Stimulated activated CD8-positive, alpha-beta memory T cell treated with anti-CD3 and anti-CD28 coated beads, Interleukin-12 subunit alpha, Interleukin-12 subunit beta, amount 100 ng/mL, for 1 hour (primary cell): ENCODE data around the gene CSAG1.
"Not testable (repeated sequence)": the region's sequence is repeated elsewhere in the genome, so short reads cannot be mapped to it uniquely, and the experiment has no call there.

ENCODE experiments used
- DNase-seq: peaks from one replicate; pipeline ENCODE4 v3.0.0-alpha.2; 2020; ENCODE audit warnings: low read depth

Gene CSAG1, protein sequence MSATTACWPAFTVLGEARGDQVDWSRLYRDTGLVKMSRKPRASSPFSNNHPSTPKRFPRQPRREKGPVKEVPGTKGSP

DNA sequence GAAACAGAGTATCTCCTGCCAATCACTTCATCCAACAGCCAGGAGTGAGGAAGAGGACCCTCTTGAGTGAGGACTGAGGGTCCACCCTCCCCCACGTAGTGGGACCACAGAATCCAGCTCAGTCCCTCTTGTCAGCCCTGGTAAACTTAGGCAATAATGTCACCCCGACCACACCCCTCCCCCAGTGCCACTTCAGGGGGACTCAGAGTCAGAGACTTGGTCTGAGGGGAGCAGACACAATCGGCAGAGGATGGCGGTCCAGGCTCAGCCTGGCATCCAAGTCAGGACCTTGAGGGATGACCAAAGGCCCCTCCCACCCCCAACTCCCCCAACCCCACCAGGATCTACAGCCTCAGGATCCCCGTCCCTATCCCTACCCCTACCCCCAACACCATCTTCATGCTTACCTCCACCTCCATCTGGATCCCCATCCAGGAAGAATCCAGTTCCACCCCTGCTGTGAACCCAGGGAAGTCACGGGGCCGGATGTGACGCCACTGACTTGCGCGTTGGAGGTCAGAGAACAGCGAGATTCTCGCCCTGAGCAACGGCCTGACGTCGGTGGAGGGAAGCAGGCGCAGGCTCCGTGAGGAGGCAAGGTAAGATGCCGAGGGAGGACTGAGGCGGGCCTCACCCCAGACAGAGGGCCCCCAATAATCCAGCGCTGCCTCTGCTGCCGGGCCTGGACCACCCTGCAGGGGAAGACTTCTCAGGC, at the start of gene CSAG1, which contains the start of gene MAGEA12:
Gene CSAG1, minus strand, starts transcription at position 461 of the 715 bp plus-strand sequence. CDS start 1,261 bp downstream, outside the sequence.
Gene MAGEA12, plus strand, starts transcription at position 497 of the 715 bp plus-strand sequence. CDS start 2,405 bp downstream, outside the sequence.
- DNase-seq = no peak

DNA sequence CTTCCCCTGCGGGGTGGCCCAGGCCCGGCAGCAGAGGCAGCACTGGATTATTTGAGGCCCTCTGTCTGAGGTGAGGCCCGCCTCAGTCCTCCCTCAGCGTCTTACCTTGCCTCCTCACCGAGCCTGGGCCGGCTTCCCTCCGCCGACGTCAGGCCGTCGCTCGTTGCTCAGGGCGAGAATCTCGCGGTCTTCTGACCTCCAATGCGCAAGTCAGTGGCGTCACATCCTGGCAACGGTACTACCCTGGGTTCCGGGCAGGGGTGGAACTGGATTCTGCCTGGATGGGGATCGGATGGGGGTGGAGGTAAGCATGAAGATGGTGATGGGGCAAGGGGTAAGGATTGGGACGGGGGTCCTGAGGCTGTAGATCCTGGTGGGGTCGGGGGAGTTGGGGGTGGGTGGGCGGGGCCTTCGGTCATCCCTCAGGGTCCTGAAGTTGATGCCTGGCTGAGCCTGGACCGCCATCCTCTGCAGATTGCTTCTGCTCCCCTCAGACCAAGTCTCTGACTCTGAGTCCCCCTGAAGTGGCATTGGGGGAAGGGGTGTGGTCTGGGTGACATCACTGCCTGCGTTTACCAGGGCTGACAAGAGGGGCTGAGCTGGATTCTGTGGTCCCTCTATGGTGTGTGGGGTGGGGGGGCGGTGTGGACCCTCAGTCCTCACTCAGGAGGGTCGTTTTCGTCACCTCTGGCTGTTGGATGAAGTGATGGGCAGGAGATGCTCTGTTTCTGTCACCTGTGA, 36.2 kb upstream of the CSAG1 start, which contains the start of gene MAGEA6:
Gene MAGEA6, minus strand, starts transcription at position 141 of the 741 bp plus-strand sequence. CDS start 2,039 bp downstream, outside the sequence.
- not testable (repeated sequence) for DNase-seq

DNA sequence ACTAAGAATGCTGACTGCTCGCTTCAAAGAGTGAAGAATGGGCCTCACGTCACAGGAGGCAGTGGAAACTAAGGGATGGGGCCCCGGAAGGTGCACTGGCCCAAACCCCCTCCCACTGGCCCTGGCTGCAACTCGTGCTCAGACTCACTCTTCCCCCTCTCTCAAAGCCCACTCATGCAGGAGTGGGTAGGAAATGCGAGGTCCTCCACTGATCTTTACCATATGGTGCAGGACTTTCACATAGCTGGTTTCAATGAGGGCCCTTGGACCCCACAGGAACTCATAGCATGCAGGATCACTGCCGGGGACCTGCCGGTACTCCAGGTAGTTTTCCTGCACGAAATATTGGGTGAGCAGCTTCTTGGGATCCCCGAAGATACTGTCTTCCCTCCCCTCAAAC, 33.0 kb upstream of the CSAG1 start:
- not testable (repeated sequence) for DNase-seq

DNA sequence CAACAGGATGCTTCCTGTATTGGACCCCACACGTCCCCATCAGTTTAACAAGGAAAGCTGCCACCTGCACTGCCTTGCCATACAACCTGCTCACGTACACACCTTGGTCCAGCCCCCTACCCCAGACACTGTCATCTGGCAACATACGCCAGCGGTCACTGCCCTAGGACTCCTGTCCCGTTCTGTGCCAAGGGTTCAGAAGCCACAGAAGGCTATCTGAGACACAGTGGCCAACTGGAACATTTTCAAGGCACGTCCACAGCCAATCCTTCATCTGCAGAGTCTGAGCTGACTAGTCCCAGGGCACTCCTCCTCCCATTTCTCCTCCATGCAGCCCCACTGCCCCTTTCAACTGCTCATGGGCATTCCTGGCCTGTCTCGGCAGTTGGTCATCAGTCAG, 28.1 kb upstream of the CSAG1 start:
- DNase-seq = not testable (repeated sequence)

DNA sequence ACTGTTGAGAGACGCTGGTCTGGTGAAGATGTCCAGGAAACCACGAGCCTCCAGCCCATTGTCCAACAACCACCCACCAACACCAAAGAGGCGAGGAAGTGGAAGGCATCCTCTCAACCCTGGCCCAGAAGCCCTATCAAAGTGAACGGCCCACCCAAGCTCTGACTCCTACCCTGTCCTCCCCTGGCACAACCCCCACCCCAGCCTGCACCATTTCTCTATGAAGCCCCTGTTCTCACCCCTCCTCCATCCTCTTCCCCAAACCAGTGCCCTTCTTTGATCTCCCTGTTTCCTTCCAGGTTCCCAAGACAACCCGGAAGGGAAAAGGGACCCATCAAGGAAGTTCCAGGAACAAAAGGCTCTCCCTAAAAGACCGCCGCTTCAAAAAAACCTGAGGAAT, 26.0 kb upstream of the CSAG1 start:
- DNase-seq = not testable (repeated sequence)

DNA sequence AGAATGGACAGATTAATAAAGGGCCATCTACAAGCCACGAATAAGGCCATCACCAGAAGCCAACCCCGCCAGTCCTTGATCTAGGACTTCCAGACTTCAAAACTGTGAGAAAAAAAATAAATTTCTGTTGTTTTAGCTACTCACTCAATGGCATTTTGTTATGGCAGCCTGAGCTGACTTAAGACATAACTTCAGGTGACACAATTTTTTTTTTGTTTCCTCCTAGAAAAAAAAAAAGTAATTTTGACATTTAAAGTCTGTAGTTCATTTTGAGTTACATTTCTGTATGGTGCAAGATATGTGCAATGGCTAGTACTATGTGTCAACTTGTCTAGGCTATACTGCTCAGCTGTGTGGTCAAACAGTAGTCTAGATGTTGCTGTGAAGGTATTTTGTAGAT, 25.4 kb upstream of the CSAG1 start, which contains the start of gene CSAG3:
Gene CSAG3, plus strand, starts transcription at position 301 of the 400 bp plus-strand sequence.
- DNase-seq = not testable (repeated sequence)

DNA sequence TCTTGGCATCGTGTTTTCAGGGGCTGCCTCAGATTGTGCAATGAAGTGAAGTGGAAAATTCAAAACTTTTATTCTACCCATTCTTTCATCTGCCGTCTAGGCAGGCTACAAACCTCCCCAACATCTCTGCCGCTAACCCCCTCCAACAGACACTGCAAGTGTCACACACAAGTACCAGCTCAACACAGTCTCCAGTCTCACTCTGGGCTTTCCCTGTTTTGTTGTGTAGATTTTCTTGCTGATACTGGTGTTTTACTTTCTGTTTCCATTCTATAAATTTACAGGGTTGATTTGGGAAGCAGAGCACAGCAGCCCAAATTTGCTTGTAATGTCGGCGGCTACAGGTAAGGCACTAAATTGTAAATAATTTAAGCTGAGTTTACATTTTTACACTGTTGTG, 21.4 kb upstream of the CSAG1 start:
- DNase-seq = not testable (repeated sequence)

DNA sequence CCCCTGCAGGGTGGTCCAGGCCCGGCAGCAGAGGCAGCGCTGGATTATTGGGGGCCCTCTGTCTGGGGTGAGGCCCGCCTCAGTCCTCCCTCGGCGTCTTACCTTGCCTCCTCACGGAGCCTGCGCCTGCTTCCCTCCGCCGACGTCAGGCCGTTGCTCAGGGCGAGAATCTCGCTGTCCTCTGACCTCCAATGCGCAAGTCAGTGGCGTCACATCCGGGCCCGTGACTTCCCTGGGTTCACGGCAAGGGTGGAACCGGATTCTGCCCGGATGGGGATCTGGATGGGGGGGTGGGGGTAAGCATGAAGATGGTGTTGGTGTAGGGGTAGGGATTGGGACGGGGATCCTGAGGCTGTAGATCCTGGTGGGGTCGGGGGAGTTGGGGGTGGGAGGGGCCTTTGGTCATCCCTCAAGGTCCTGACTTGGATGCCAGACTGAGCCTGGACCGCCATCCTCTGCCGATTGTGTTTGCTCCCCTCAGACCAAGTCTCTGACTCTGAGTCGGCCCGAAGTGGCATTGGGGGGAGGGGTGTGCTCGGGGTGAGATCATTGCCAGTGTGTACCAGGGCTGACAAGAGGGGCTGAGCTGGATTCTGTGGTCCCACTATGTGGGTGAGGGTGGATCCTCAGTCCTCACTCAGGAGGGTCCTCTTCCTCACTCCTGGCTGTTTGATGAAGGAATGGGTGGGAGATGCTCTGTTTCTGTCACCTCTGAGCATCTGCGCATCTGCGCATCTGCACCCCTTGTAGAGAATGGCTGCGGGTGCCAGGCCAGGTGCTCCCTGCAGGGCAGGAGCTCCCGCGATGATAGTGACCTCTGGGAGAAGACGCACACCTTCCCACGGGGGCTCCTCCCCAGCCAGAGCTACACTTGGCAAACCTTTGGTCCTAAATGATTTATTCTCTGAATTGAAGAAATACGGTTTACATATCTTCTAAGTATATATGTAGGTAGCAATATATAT, 20.4 kb upstream of the CSAG1 start, which contains the start of gene MAGEA2:
Gene MAGEA2, minus strand, starts transcription at position 157 of the 965 bp plus-strand sequence. CDS start 2,479 bp downstream, outside the sequence.
- not testable (repeated sequence) for DNase-seq

DNA sequence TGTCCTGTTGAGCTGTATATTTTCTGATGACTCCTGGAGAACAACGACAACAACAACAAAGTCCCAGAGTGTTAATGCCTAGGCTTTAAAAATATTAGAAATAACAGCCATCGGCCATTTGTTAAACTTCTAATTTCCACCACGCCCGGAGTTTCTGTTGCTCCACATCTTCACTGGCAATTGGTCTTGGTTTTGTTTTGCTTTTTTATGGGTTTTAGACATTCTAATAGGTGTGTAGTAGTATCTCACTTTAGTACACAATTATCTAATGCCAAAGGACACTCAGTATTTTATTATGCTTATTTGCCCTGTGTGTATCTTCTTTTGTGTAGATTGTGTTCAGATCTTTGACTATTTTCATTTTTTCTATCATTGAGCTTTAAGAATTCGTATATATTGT, 5.0 kb upstream of the CSAG1 start:
- DNase-seq = no peak

DNA sequence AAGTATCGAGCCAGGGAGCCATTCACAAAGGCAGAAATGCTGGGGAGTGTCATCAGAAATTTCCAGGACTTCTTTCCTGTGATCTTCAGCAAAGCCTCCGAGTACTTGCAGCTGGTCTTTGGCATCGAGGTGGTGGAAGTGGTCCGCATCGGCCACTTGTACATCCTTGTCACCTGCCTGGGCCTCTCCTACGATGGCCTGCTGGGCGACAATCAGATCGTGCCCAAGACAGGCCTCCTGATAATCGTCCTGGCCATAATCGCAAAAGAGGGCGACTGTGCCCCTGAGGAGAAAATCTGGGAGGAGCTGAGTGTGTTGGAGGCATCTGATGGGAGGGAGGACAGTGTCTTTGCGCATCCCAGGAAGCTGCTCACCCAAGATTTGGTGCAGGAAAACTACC, 3.0 kb upstream of the CSAG1 start:
- not testable (repeated sequence) for DNase-seq

DNA sequence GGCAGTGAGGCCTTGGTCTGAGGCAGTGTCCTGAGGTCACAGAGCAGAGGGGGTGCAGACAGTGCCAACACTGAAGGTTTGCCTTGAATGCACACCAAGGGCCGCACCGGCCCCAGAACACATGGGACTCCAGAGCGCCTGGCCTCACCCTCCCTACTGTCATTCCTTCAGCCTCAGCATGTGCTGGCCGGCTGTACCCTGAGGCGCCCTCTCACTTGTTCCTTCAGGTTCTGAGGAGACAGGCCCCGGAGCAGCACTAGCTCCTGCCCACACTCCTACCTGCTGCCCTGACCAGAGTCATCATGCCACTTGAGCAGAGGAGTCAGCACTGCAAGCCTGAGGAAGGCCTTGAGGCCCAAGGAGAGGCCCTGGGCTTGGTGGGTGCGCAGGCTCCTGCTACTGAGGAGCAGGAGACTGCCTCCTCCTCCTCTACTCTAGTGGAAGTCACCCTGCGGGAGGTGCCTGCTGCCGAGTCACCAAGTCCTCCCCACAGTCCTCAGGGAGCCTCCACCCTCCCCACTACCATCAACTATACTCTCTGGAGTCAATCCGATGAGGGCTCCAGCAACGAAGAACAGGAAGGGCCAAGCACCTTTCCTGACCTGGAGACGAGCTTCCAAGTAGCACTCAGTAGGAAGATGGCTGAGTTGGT, 2.5 kb upstream of the CSAG1 start:
- no peak for DNase-seq

DNA sequence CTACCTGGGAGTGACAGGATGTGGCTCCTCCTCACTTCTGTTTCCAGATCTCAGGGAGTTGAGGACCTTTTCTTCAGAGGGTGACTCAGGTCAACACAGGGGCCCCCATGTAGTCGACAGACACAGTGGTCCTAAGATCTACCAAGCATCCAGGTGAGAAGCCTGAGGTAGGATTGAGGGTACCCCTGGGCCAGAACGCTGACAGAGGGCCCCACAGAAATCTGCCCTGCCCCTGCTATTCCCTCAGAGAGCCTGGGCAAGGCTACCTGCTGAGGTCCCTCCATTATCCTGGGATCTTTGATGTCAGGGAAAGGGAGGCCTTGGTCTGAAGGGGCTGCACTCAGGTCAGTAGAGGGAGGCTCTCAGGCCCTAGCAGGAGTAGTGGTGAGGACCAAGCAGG, 1.6 kb upstream of the CSAG1 start:
- no peak for DNase-seq

DNA sequence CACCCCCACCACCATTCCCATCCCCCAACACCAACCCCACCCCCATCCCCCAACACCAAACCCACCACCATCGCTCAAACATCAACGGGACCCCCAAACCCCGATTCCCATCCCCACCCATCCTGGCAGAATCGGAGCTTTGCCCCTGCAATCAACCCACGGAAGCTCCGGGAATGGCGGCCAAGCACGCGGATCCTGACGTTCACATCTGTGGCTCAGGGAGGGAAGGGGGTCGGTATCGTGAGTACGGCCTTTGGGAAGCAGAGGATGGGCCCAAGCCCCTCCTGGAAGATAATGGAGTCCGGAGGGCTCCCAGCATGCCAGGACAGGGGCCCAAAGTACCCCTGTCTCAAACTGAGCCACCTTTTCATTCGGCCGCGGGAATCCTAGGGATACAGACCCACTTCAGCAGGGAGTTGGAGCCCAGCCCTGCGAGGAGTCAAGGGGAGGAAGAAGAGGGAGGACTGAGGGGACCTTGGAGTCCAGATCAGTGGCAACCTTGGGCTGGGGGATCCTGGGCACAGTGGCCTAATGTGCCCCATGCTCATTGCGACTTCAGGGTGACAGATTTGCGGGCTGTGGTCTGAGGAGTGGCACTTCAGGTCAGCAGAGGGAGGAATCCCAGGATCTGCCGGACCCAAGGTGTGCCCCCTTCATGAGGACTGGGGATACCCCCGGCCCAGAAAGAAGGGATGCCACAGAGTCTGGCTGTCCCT, 780 bp upstream of the CSAG1 start:
- DNase-seq = not testable (repeated sequence)

DNA sequence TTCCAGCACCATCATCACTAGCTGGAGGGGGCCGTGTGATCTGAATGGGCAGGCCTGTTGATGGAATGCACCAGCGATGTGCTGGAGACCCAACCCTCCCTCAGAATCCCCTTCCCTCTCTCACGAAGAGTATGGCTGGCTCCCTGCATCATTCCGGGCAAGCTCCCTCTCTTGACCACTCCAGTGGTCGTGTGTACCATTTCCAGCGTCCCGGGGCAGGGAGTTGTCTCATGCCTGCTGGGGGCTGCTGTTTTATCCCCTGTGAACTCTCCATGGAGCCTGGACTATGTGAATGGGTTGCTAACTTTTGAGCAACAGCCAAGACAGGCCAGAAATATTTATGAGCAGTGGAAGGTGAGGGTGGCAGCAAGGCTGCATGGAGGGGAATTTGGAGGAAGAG, 8.1 kb downstream of the CSAG1 start:
- DNase-seq = no peak

DNA sequence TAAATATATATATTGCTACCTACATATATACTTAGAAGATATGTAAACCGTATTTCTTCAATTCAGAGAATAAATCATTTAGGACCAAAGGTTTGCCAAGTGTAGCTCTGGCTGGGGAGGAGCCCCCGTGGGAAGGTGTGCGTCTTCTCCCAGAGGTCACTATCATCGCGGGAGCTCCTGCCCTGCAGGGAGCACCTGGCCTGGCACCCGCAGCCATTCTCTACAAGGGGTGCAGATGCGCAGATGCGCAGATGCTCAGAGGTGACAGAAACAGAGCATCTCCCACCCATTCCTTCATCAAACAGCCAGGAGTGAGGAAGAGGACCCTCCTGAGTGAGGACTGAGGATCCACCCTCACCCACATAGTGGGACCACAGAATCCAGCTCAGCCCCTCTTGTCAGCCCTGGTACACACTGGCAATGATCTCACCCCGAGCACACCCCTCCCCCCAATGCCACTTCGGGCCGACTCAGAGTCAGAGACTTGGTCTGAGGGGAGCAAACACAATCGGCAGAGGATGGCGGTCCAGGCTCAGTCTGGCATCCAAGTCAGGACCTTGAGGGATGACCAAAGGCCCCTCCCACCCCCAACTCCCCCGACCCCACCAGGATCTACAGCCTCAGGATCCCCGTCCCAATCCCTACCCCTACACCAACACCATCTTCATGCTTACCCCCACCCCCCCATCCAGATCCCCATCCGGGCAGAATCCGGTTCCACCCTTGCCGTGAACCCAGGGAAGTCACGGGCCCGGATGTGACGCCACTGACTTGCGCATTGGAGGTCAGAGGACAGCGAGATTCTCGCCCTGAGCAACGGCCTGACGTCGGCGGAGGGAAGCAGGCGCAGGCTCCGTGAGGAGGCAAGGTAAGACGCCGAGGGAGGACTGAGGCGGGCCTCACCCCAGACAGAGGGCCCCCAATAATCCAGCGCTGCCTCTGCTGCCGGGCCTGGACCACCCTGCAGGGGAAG, 19.4 kb downstream of the CSAG1 start, which contains the start of gene MAGEA2B:
Gene MAGEA2B, plus strand, starts transcription at position 814 of the 973 bp plus-strand sequence. CDS start 2,479 bp downstream, outside the sequence.
- DNase-seq = not testable (repeated sequence)

DNA sequence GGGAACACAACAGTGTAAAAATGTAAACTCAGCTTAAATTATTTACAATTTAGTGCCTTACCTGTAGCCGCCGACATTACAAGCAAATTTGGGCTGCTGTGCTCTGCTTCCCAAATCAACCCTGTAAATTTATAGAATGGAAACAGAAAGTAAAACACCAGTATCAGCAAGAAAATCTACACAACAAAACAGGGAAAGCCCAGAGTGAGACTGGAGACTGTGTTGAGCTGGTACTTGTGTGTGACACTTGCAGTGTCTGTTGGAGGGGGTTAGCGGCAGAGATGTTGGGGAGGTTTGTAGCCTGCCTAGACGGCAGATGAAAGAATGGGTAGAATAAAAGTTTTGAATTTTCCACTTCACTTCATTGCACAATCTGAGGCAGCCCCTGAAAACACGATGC, 20.3 kb downstream of the CSAG1 start:
- DNase-seq = not testable (repeated sequence)

DNA sequence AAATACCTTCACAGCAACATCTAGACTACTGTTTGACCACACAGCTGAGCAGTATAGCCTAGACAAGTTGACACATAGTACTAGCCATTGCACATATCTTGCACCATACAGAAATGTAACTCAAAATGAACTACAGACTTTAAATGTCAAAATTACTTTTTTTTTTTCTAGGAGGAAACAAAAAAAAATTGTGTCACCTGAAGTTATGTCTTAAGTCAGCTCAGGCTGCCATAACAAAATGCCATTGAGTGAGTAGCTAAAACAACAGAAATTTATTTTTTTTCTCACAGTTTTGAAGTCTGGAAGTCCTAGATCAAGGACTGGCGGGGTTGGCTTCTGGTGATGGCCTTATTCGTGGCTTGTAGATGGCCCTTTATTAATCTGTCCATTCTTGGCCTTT, 24.3 kb downstream of the CSAG1 start, which contains the start of gene CSAG2:
Gene CSAG2, minus strand, starts transcription at position 101 of the 400 bp plus-strand sequence. CDS start 161 bp downstream, outside the sequence.
- DNase-seq = not testable (repeated sequence)

DNA sequence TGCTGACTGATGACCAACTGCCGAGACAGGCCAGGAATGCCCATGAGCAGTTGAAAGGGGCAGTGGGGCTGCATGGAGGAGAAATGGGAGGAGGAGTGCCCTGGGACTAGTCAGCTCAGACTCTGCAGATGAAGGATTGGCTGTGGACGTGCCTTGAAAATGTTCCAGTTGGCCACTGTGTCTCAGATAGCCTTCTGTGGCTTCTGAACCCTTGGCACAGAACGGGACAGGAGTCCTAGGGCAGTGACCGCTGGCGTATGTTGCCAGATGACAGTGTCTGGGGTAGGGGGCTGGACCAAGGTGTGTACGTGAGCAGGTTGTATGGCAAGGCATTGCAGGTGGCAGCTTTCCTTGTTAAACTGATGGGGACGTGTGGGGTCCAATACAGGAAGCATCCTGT, 27.0 kb downstream of the CSAG1 start:
- DNase-seq = not testable (repeated sequence)

DNA sequence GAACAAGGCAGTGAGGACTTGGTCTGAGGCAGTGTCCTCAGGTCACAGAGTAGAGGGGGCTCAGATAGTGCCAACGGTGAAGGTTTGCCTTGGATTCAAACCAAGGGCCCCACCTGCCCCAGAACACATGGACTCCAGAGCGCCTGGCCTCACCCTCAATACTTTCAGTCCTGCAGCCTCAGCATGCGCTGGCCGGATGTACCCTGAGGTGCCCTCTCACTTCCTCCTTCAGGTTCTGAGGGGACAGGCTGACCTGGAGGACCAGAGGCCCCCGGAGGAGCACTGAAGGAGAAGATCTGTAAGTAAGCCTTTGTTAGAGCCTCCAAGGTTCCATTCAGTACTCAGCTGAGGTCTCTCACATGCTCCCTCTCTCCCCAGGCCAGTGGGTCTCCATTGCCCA, 33.1 kb downstream of the CSAG1 start:
- not testable (repeated sequence) for DNase-seq
